Prostate gland (tissue), 2 donors: ENCODE results near the gene ARL15.

Source experiments
- CTCF ChIP-seq, 4 experiments: fragments of 200-600 bp in 2 of 4; fragments of 450-650 bp in 2 of 4; sonication (generic) in 2 of 4; IDR thresholded peaks; 1 replicate in 3 of 4; 2 replicates in 1 of 4; pipeline ENCODE4 v1.5.1; 2016 to 2019; ENCODE audit warnings: antibody characterized with exemption in 4 of 4, mild to moderate bottlenecking in 2 of 4, moderate library complexity in 2 of 4
- POLR2AphosphoS5 ChIP-seq: sonication (generic); formaldehyde crosslinking; IDR thresholded peaks from one replicate; pipeline ENCODE4 v1.6.1; 2017; ENCODE audit warnings: antibody characterized with exemption

GRCh38 chr5:53948598-53948997 lies 361.8 kb downstream of the ARL15 start:
- TF ChIP-seq CTCF (IDR thresholded peaks at IDR 0.05) = no peak
- no peak for TF ChIP-seq POLR2AphosphoS5
